ENCODE data around the gene TCOF1. TPM values are rescaled to one million over a fixed set of nuclear protein-coding genes. Genes with fewer than 3 reads are reported as not detected.

Gene TCOF1
- total RNA-seq, 1 donor, result 23.1 TPM

- TF ChIP-seq CTCF (IDR thresholded peaks at IDR 0.05; ENCODE audit: insufficient read depth, low read length), result no peak
- no peak overlapping the region for H3K4me3 ChIP-seq (ENCODE audit: low read depth, low read length)
- no peak for DNase-seq (ENCODE audit: low read depth)
These were observed 45.0 kb upstream of the TCOF1 start for GRCh38 chr5:150312518-150312917.

- TF ChIP-seq CTCF (IDR thresholded peaks at IDR 0.05; ENCODE audit: insufficient read depth, low read length), result no peak
- no peak overlapping the region for H3K4me3 ChIP-seq (ENCODE audit: low read depth, low read length)
- no peak for DNase-seq (ENCODE audit: low read depth)
These were observed 44.0 kb upstream of the TCOF1 start for GRCh38 chr5:150313501-150313900.

GRCh38 chr5:150313921-150314716, 43.4 kb upstream of the TCOF1 start:
- H3K4me3 ChIP-seq (ENCODE audit: low read depth, low read length), result no peak overlapping the region
- no peak for TF ChIP-seq CTCF (IDR thresholded peaks at IDR 0.05; ENCODE audit: insufficient read depth, low read length)
- no peak for DNase-seq (ENCODE audit: low read depth)

GRCh38 chr5:150315245-150315644, 42.3 kb upstream of the TCOF1 start:
- no peak for DNase-seq (ENCODE audit: low read depth)
- TF ChIP-seq CTCF (IDR thresholded peaks at IDR 0.05; ENCODE audit: insufficient read depth, low read length), result no peak

GRCh38 chr5:150316320-150316719, 41.2 kb upstream of the TCOF1 start:
- H3K4me3 ChIP-seq (ENCODE audit: low read depth, low read length), result no peak overlapping the region
- no peak for DNase-seq (ENCODE audit: low read depth)
- TF ChIP-seq CTCF (IDR thresholded peaks at IDR 0.05; ENCODE audit: insufficient read depth, low read length), result no peak

More at GRCh38 chr5:150315245-150315644, 42.3 kb upstream of the TCOF1 start:
- H3K4me3 ChIP-seq (ENCODE audit: low read depth, low read length), result no peak overlapping the region

- peak; percentile 79 for DNase-seq (ENCODE audit: low read depth)
- no peak for TF ChIP-seq CTCF (IDR thresholded peaks at IDR 0.05; ENCODE audit: insufficient read depth, low read length)
- no peak overlapping the region for H3K4me3 ChIP-seq (ENCODE audit: low read depth, low read length)
These were observed 40.2 kb upstream of the TCOF1 start for GRCh38 chr5:150317048-150318003.
